ENCODE results near the gene ABCC1.
A peak's percentile ranks its signal among the peaks of the same experiment; 100 is the strongest.

The ABCC1 gene

DNA sequence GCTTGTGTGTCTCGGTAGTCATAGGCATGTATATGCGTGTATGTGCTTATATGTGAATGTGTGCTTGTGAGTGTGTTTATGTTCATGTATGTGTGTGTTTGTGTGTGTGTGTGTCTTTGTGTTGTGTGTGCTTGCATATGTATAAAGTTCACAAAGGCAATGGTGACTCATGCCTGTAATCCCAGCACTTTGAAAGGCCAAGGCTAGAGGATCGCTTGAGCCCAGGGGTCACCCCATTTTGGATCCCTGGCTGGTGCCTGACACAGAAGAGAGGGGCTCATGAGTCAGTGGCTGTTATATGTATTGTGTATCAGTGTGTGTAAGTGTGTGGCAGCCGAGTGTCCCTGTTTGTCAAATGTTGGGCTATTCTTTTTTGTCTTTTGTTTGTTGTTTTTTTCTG lies 69.3 kb downstream of the ABCC1 start:
- DNase-seq (ENCODE audit: low read depth in 1 of 2, low spot score in 1 of 2), result no peak

- no peak for DNase-seq (ENCODE audit: low read depth in 1 of 2, low spot score in 1 of 2)
Measured at GRCh38 chr16:16019488-16019887, 70.1 kb downstream of the ABCC1 start.

DNA sequence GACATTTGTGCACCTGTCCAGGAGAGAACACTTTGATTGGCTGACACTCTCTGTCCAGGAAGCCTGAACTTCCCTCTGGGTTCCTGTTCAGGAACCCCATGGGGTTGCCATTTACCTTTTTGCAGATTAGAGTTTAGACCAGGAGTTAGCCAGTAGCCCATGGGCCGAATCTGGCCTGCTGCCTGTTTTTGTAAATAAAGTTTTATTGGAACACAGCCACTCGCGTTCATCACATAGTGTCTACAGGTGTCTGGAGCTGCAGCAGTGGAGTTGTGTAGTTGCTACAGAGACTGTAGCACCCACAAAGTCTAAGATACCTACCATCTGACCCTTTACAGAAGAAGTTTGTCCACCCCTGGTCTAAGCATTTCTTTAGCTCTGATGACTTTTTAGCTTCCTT lies 70.9 kb downstream of the ABCC1 start:
- no peak for DNase-seq (ENCODE audit: low read depth in 1 of 2, low spot score in 1 of 2)

DNA sequence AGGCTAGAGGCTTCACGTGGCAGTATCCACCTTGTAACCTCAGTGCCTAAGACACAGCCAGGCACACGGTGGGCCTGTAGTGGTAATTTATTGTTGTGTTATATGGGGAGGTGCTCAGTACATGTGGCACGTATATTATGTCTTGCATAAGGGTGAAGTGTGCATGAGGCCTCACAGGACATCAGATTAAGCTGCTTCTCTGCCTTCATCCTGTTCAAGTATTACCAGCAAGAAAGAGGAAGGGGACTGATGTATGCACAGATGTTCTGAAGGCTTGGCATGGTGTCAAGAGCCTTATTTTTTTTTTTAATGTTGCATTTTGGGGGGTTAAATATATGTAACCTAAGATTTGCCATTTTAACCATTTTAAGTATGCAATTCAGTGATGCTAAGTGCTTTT lies 71.6 kb downstream of the ABCC1 start:
- no peak for DNase-seq (ENCODE audit: low read depth in 1 of 2, low spot score in 1 of 2)

DNA sequence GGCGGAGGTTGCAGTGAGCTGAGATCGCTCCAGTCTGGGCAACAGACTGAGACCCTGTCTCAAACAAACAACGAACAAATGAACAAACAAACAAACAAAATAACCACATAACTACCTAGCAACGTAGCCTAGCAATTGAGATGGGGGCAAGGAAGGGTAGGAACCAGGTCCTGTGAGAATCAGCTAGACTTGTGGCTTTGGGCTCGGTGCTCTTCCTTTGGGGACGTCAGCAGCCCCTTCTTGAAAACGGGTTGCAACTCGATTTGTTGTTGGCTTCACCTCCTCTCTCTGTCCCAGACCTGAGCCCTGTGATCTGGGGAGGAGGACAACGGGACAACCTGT lies 72.2 kb downstream of the ABCC1 start:
- DNase-seq (ENCODE audit: low read depth in 1 of 2, low spot score in 1 of 2), result no peak

DNA sequence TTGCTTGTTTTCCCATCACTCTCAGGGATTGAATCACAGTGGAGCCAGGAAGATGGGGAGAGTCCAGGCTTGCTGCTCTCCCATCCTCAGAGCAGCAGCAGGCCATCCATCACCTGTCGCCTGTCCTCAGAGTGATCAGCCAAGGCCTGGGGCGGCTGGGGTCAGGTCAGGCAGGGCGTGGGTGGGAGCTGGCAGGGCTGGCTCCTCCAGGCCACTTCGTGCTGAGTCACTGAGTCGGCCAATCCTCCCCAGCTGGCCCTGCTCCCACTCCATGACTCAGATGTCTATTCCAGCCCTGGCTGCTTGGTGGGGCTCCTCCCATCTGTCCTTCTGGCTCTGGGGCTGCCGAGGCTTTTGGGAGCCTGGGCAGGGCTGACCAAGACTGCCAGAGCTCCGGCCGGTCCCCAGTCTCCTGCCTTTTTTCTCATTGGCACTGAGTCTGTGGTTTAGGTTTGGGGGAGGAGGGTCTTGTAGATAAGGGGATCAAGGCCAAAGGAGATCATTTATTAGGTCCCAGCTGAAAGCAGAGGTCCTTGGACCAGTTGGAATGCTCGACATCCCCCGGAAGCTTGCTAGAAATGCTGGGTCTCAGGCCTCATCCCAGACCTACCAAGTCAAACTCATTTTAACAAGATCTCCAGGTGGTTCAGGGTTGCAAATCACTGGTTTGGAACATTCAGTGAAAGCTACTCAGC lies 72.7 kb downstream of the ABCC1 start:
- DNase-seq (ENCODE audit: low read depth in 1 of 2, low spot score in 1 of 2), result no peak

GRCh38 chr16:16022683-16023064 lies 73.3 kb downstream of the ABCC1 start:
- no peak for DNase-seq (ENCODE audit: low read depth in 1 of 2, low spot score in 1 of 2)

GRCh38 chr16:16025214-16025968 lies 76.0 kb downstream of the ABCC1 start:
- DNase-seq (ENCODE audit: low read depth in 1 of 2, low spot score in 1 of 2), result peak; percentile 9 to 28

DNA sequence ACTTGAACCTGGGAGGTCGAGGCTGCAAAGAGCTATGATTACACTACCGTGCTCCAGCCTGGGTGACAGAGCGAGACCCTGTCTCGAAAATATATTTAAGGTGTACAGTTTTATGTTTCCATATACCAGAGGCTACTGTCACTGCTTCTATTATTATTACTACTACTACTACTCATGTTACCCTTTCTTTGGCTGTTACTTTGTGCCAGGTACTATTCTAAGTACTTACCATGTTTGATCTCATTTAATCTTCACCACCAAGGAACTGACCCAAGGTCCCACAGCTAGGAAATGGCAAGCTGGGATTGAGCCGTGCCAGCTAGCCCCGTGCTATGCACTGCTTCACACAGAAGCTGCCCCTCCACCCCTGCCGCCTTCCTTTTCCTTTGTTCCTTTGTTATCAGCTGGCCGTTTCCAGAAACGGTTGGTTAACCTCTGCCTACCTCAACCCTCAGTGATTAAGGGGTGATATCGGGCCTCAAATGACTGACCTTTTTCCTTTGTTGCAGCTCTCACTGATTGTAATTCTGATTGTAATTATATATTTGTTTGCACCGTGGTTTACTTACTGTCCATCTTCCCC lies 78.4 kb downstream of the ABCC1 start:
- no peak for DNase-seq (ENCODE audit: low read depth in 1 of 2, low spot score in 1 of 2)

- DNase-seq (ENCODE audit: low read depth in 1 of 2, low spot score in 1 of 2), result no peak
Measured at GRCh38 chr16:16028311-16028999, 79.0 kb downstream of the ABCC1 start.

- no peak for DNase-seq (ENCODE audit: low read depth in 1 of 2, low spot score in 1 of 2)
Measured at GRCh38 chr16:16029431-16030011, 80.1 kb downstream of the ABCC1 start.

DNA sequence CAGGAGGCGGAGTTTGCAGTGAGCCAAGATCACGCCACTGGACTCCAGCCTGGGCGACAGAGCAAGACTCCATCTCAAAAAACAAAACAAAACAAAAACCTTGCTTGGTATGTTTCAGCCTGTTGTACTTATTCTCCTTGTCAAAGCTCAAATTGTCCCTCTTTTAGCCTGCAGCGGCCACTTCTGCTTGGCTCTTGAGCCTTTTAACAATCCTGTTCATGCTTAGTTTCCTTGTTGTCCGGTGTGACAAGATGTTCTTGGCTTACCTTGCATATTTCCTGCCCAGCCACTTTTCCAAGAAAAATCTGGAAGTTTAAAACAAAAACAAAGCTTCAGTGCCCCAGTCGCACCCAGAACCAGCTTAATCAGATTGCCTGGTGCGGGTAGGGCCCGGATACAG lies 81.0 kb downstream of the ABCC1 start:
- no peak for DNase-seq (ENCODE audit: low read depth in 1 of 2, low spot score in 1 of 2)

GRCh38 chr16:16031401-16031800 lies 82.0 kb downstream of the ABCC1 start:
- no peak for DNase-seq (ENCODE audit: low read depth in 1 of 2, low spot score in 1 of 2)

GRCh38 chr16:16032271-16032979 lies 83.0 kb downstream of the ABCC1 start:
- no peak for DNase-seq (ENCODE audit: low read depth in 1 of 2, low spot score in 1 of 2)

GRCh38 chr16:16033208-16033717 lies 83.8 kb downstream of the ABCC1 start:
- DNase-seq (ENCODE audit: low read depth in 1 of 2, low spot score in 1 of 2), result no peak

GRCh38 chr16:16036359-16036792 lies 87.0 kb downstream of the ABCC1 start:
- DNase-seq (ENCODE audit: low read depth in 1 of 2, low spot score in 1 of 2), result no peak

GRCh38 chr16:16037521-16037920 lies 88.1 kb downstream of the ABCC1 start:
- DNase-seq (ENCODE audit: low read depth in 1 of 2, low spot score in 1 of 2), result no peak

DNA sequence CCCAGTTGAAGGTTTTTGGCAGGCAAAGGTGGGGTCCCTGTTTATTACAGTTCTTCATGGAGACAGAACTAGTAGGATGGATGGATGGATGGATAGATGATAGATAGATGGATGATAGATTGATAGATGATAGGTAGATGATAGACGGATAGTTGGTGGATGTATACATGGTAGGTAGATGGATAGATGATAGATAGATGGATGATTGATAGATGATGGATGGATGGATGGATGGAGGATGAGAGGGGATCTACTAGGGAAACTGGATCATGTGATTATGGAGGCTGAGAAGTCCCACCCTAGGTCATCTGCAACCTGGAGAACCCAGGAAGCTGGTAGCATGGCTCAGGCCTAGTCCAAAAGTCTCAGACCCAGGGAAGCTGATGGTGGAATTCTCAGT lies 88.6 kb downstream of the ABCC1 start:
- DNase-seq (ENCODE audit: low read depth in 1 of 2, low spot score in 1 of 2), result no peak

DNA sequence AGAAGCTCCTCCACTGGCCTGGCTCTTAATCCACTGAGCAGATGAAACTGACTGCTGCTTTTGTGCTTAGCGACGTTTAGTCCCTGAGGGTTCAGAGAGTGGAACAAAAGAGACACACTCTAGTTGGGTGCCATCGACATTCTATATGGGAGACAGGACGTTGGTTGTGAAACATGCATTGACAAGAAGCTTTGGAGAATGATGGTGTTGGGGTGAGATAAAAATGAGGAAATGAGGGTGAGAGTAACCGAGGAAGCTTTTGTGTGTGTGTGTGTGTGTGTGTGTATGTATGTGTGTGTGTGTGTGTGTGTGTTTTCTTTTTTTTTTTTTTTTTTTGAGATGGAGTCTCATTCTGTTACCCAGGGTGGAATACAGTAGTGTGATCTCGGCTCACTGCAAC lies 89.5 kb downstream of the ABCC1 start:
- no peak for DNase-seq (ENCODE audit: low read depth in 1 of 2, low spot score in 1 of 2)

DNA sequence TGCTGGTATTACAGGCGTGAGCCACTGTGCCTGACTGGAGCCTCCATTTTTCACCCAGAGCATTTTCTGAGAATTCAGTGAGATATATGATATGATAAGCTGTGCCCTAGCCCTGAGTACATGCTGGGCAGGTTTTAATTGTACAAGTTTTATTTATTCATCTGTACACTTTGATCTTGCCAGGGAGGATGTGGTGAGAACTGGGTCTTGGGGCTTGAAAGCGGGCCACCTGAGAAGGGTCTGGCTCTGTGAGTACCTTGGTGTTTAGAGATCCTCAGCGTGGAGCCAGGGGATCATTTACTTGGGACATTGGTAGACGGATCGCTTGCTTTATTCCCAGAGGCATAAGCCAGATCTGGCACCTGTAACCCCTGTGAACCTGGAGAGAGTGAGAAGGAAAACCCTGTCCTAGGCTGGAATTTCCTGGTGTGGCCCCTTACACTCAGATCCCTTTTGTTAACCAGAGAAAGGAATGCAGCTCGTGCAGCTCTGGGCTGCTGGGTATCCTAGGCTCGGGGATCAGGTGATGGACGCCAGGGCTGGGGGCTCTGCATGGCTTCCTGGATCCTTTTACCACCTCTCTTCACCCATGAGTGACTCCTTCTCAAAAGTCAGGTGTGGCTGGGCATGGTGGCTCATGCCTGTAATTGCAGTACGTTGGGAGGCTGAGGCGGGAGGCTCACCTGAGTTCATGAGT lies 91.9 kb downstream of the ABCC1 start:
- no peak for DNase-seq (ENCODE audit: low read depth in 1 of 2, low spot score in 1 of 2)
